CD14-positive monocyte (primary cell): ENCODE measurements around the gene PLEKHM2. TPM values are rescaled to one million over a fixed set of nuclear protein-coding genes. Genes with fewer than 3 reads are reported as not detected.

ENCODE experiments used
- DNase-seq, 3 donors: peaks; one replicate each; pipeline ENCODE4 v3.0.0-alpha.2; 2011 to 2022
- H2AFZ ChIP-seq: 2 replicates; pipeline ENCODE4 v1.6.0; 2012; ENCODE audit warnings: mild to moderate bottlenecking, low read depth, low read length, inconsistent platforms; ENCODE audit not compliant: insufficient read depth, poor library complexity, severe bottlenecking
- H3K27ac ChIP-seq, 2 donors: 1 replicate in 1 of 2; 2 replicates in 1 of 2; pipeline ENCODE4 v1.5.1; 2012 to 2013; ENCODE audit warnings: low read length in 2 of 2, control low read depth in 1 of 2, inconsistent platforms in 1 of 2, low read depth in 1 of 2, mild to moderate bottlenecking in 1 of 2
- H3K27me3 ChIP-seq, 2 donors: one replicate each; pipeline versions ENCODE4 v1.6.0 to v1.6.1; 2011 to 2013; ENCODE audit warnings: low read length in 2 of 2; ENCODE audit not compliant: control insufficient read depth in 2 of 2, insufficient read depth in 2 of 2
- H3K36me3 ChIP-seq, 2 donors: replicated peaks in 1 of 2; 1 replicate in 1 of 2; 2 replicates in 1 of 2; pipeline versions ENCODE4 v1.5.1 to v1.6.1; 2012 to 2013; ENCODE audit warnings: low read length in 2 of 2, control low read depth in 1 of 2, inconsistent platforms in 1 of 2, mild to moderate bottlenecking in 1 of 2; ENCODE audit not compliant: insufficient read depth in 2 of 2, control insufficient read depth in 1 of 2
- H3K4me1 ChIP-seq, 2 donors: 1 replicate in 1 of 2; 2 replicates in 1 of 2; pipeline versions ENCODE4 v1.5.1 to v1.6.1; 2012 to 2013; ENCODE audit warnings: low read length in 2 of 2, control low read depth in 1 of 2, inconsistent platforms in 1 of 2, mild to moderate bottlenecking in 1 of 2, moderate library complexity in 1 of 2; ENCODE audit not compliant: insufficient read depth in 2 of 2, control insufficient read depth in 1 of 2
- H3K4me2 ChIP-seq: replicated peaks from 2 replicates; pipeline ENCODE3; 2012; ENCODE audit warnings: low read length, moderate library complexity, mild to moderate bottlenecking; ENCODE audit not compliant: poor library complexity, severe bottlenecking; ENCODE audit errors: extremely low read depth
- H3K4me3 ChIP-seq, 3 experiments: fragments of 200-600 bp in 1 of 3; sonication (generic) in 1 of 3; replicated peaks in 1 of 3; 1 replicate in 2 of 3; 2 replicates in 1 of 3; pipeline ENCODE4 v1.5.1; 2011 to 2013; ENCODE audit warnings: low read length in 3 of 3, mild to moderate bottlenecking in 3 of 3, control low read depth in 2 of 3, low read depth in 2 of 3, inconsistent platforms in 1 of 3, moderate library complexity in 1 of 3
- H3K79me2 ChIP-seq: 2 replicates; pipeline ENCODE4 v1.6.0; 2012; ENCODE audit warnings: mild to moderate bottlenecking, control low read depth, inconsistent platforms, low read length, moderate library complexity; ENCODE audit not compliant: insufficient read depth
- H3K9ac ChIP-seq: 2 replicates; pipeline ENCODE4 v1.6.0; 2017; ENCODE audit warnings: low read length, mild to moderate bottlenecking; ENCODE audit not compliant: insufficient read depth, poor library complexity, severe bottlenecking
- H3K9me3 ChIP-seq, 2 donors: replicated peaks in 1 of 2; 1 replicate in 1 of 2; 2 replicates in 1 of 2; pipeline versions ENCODE4 v1.5.1 to v1.6.1; 2012 to 2013; ENCODE audit warnings: low read length in 2 of 2, control low read depth in 1 of 2; ENCODE audit not compliant: control insufficient read depth in 1 of 2, insufficient read depth in 1 of 2
- H4K20me1 ChIP-seq: 2 replicates; pipeline ENCODE4 v1.6.0; 2012; ENCODE audit warnings: mild to moderate bottlenecking, low read length, control low read depth, moderate library complexity; ENCODE audit not compliant: insufficient read depth
- H3K27ac Mint-ChIP-seq, 7 donors: one replicate each; pipeline ENCODE4 v1.8.0; 2020; ENCODE audit warnings: mild to moderate bottlenecking in 7 of 7, mixed read lengths in 7 of 7, moderate library complexity in 6 of 7, inconsistent platforms in 2 of 7
- H3K27me3 Mint-ChIP-seq, 3 donors: one replicate each; pipeline ENCODE4 v1.8.0; 2021 to 2022; ENCODE audit warnings: low read depth in 3 of 3, mild to moderate bottlenecking in 3 of 3, mixed read lengths in 3 of 3, moderate library complexity in 3 of 3, inconsistent platforms in 1 of 3
- H3K36me3 Mint-ChIP-seq, 2 donors: one replicate each; pipeline ENCODE4 v1.8.0; 2020; ENCODE audit warnings: mixed read lengths in 2 of 2, inconsistent platforms in 1 of 2, mild to moderate bottlenecking in 1 of 2
- H3K4me1 Mint-ChIP-seq: one replicate; pipeline ENCODE4 v1.8.0; 2020; ENCODE audit warnings: mild to moderate bottlenecking, mixed read lengths
- H3K4me3 Mint-ChIP-seq, 2 donors: one replicate each; pipeline ENCODE4 v1.8.0; 2020; ENCODE audit warnings: mild to moderate bottlenecking in 2 of 2, mixed read lengths in 2 of 2, moderate library complexity in 1 of 2
- H3K9me3 Mint-ChIP-seq, 7 donors: one replicate each; pipeline ENCODE4 v1.8.0; 2020 to 2022; ENCODE audit warnings: mixed read lengths in 7 of 7, mild to moderate bottlenecking in 6 of 7, moderate library complexity in 6 of 7, inconsistent platforms in 2 of 7
- CTCF ChIP-seq: fragments of 200-600 bp; IDR thresholded peaks from one replicate; pipeline ENCODE4 v1.8.0; 2022; ENCODE audit warnings: antibody characterized with exemption, mild to moderate bottlenecking
- WGBS: methylation state at CpG from one replicate; pipeline ENCODE4 v1.1.5; 2013; ENCODE audit warnings: missing lambda C conversion rate; ENCODE audit not compliant: insufficient coverage; 5-methylcytosine and 5-hydroxymethylcytosine counted together
- intact Hi-C, 2 donors: fragments of 100-400 bp; cut with micrococcal nuclease; formaldehyde crosslinking; loops; one replicate each; pipeline versions ENCODE4 v1.15.0 to v1.15.1; 2023
- polyA plus RNA-seq, 3 donors: library from polyadenylated mRNA; depleted of rRNA in 1 of 3; unstranded in 2 of 3; stranded (reverse) in 1 of 3; fragments of 300-500 nt in 2 of 3; fragments of >200 nt in 1 of 3; fragmentation: Illumina TruSeq in 2 of 3; gene quantifications; 1 replicate in 2 of 3; 2 replicates in 1 of 3; pipeline ENCODE4 v1.2.3, GENCODE V29; 2012 to 2021

The PLEKHM2 gene
- polyA plus RNA-seq, 3 donors = 4.0 to 79.3 (median 5.8) TPM

DNA sequence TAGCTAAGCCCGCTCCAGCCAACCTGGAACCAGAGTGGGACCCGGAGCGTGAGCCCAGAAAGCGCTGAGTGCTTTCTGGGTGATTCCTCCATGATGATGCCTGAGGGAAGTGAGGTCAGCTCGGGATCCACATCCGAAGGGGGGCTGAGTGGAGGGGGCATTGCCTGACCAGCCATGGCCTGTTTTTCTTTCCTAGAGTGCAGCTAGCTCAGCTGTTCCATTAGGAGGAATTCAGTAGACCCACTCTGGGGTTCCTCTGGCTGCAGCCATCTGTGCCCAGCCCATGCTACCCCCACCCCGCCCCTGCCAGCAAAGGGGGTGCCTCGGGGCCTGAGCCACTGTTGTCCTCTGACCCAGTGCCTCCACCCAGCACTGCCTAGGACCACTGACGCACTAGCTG is 42.4 kb downstream of the PLEKHM2 start:
- no peak for DNase-seq
- no peaks in the 10 kb centered on the region for H3K9me3 Mint-ChIP-seq
- Histone ChIP-seq H3K4me3 (no peak overlapping the region), H3K27me3 (no peaks in the 10 kb centered on the region), H2AFZ (no peak overlapping the region), H3K27ac (no peak overlapping the region), H3K79me2 (no peaks in the 10 kb centered on the region), H3K4me2 (no peak overlapping the region), H3K36me3 (peaks cover 88 to 98% of the 10 kb centered on the region in 2 donors), H3K9ac (no peak overlapping the region), H3K4me1 (no peaks in the 10 kb centered on the region), H3K9me3 (no peaks in the 10 kb centered on the region), H4K20me1 (peaks cover 29% of the 10 kb centered on the region)
- no peak overlapping the region for H3K4me3 Mint-ChIP-seq
- intact Hi-C loops = no loop called here
- no peaks in the 10 kb centered on the region for H3K4me1 Mint-ChIP-seq
- peaks cover 75 to 98% of the 10 kb centered on the region in 2 donors for H3K36me3 Mint-ChIP-seq
- H3K27me3 Mint-ChIP-seq = peaks cover 0 to 2% (median 0%) of the 10 kb centered on the region in 3 donors
- peak overlapping the region in 1 of 7 donors; percentile 27 for H3K27ac Mint-ChIP-seq
- no peak for TF ChIP-seq CTCF
- 100% methylated on average over 9 of the region's 9 CpGs for WGBS

- no peaks in the 10 kb centered on the region for H3K9me3 Mint-ChIP-seq
- peaks cover 0 to 2% (median 0%) of the 10 kb centered on the region in 3 donors for H3K27me3 Mint-ChIP-seq
- 96% methylated on average over 21 of the region's 21 CpGs for WGBS
- TF ChIP-seq CTCF = no peak
- H3K9ac ChIP-seq = no peak overlapping the region
- peaks cover 88 to 98% of the 10 kb centered on the region in 2 donors for H3K36me3 ChIP-seq
- H3K4me1 ChIP-seq = no peaks in the 10 kb centered on the region
- no peak overlapping the region for H2AFZ ChIP-seq
- H3K4me3 ChIP-seq = no peak overlapping the region
- intact Hi-C loops = no loop called here
- H3K4me1 Mint-ChIP-seq = no peaks in the 10 kb centered on the region
- H3K9me3 ChIP-seq = no peaks in the 10 kb centered on the region
- H3K79me2 ChIP-seq = no peaks in the 10 kb centered on the region
- no peak overlapping the region for H3K4me2 ChIP-seq
- H3K4me3 Mint-ChIP-seq = no peak overlapping the region
- peaks cover 75 to 98% of the 10 kb centered on the region in 2 donors for H3K36me3 Mint-ChIP-seq
- peaks cover 24% of the 10 kb centered on the region for H4K20me1 ChIP-seq
- DNase-seq = no peak
- H3K27me3 ChIP-seq = no peaks in the 10 kb centered on the region
- peak overlapping the region in 1 of 7 donors; percentile 27 for H3K27ac Mint-ChIP-seq
- no peak overlapping the region for H3K27ac ChIP-seq
Observed at GRCh38 chr1:15727021-15727420, 42.9 kb downstream of the PLEKHM2 start.
